HepG2 (cell line): ENCODE results near the gene ROBO3. TPM values are rescaled to one million over a fixed set of nuclear protein-coding genes. Genes with fewer than 3 reads are reported as not detected.

ENCODE experiments used
- ARID4A ChIP-seq: sonication (generic); formaldehyde crosslinking; IDR thresholded peaks from 2 replicates; pipeline ENCODE4 v1.5.0; 2020; ENCODE audit warnings: mild to moderate bottlenecking, missing genetic modification reagents, borderline replicate concordance
- CEBPB ChIP-seq: IDR thresholded peaks from 2 replicates; pipeline ENCODE4 v1.6.1; 2011; ENCODE audit warnings: low read depth, low read length, improper control_type of control experiment, borderline replicate concordance
- DZIP1 ChIP-seq: sonication (generic); formaldehyde crosslinking; IDR thresholded peaks from 2 replicates; pipeline ENCODE4 v1.5.0; 2020; ENCODE audit warnings: mild to moderate bottlenecking, missing genetic modification reagents
- KDM5B ChIP-seq: sonication (generic); formaldehyde crosslinking; IDR thresholded peaks from 2 replicates; pipeline ENCODE4 v1.4.0; 2020; ENCODE audit warnings: missing genetic modification reagents, mild to moderate bottlenecking, borderline replicate concordance
- ZBTB42 ChIP-seq: sonication (generic); formaldehyde crosslinking; IDR thresholded peaks from 2 replicates; pipeline ENCODE4 v1.5.0; 2020; ENCODE audit warnings: mild to moderate bottlenecking, missing genetic modification reagents
- ZNF589 ChIP-seq: sonication (generic); formaldehyde crosslinking; conservative IDR thresholded peaks from 2 replicates; pipeline ENCODE4 v1.8.0; 2022; ENCODE audit warnings: mild to moderate bottlenecking, moderate library complexity, missing genetic modification reagents
- ZNF713 ChIP-seq: sonication (generic); formaldehyde crosslinking; IDR thresholded peaks from 2 replicates; pipeline ENCODE4 v1.4.0; 2020; ENCODE audit warnings: mild to moderate bottlenecking, missing genetic modification reagents
- polyA plus RNA-seq, 8 experiments: library from polyadenylated mRNA; depleted of rRNA in 3 of 8; stranded (reverse) in 7 of 8; unstranded in 1 of 8; fragments of >200 nt; fragmentation: Illumina TruSeq in 4 of 8; extraction: Trizol in 4 of 8; gene quantifications; 2 replicates each; pipeline versions ENCODE4 v1.2.1 to v1.2.3, GENCODE V29; 2011 to 2016; ENCODE audit warnings: low read depth in 4 of 8, missing spikeins in 1 of 8, mixed read lengths in 1 of 8; ENCODE audit not compliant: insufficient read depth in 1 of 8
- total RNA-seq, 5 experiments: library from RNA; depleted of rRNA; stranded (reverse); fragments of >200 nt; fragmentation: Illumina TruSeq; extraction: Trizol; gene quantifications; 2 replicates each; pipeline ENCODE4 v1.2.3, GENCODE V29; 2016; ENCODE audit warnings: low read depth in 1 of 5
- TF ChIP-seq, protein P1 (sequence below): IDR thresholded peaks from 2 replicates; pipeline ENCODE4 v1.6.1; 2016; ENCODE audit warnings: mild to moderate bottlenecking
- TF ChIP-seq, protein P2 (sequence below): sonication (generic); formaldehyde crosslinking; IDR thresholded peaks from 2 replicates; pipeline ENCODE4 v1.5.0; 2020; ENCODE audit warnings: missing genetic modification reagents
- TF ChIP-seq, protein P3 (sequence below): sonication (generic); formaldehyde crosslinking; IDR thresholded peaks from 2 replicates; pipeline ENCODE4 v1.5.1; 2020; ENCODE audit warnings: missing genetic modification reagents, mild to moderate bottlenecking, borderline replicate concordance

ROBO3 gene
- total and polyA plus RNA-seq, 2 of the 13 experiments (the other 11 are each of a cell fraction or from before 2014, with no cell fraction given) = 0.07 to 2.4 TPM

DNA sequence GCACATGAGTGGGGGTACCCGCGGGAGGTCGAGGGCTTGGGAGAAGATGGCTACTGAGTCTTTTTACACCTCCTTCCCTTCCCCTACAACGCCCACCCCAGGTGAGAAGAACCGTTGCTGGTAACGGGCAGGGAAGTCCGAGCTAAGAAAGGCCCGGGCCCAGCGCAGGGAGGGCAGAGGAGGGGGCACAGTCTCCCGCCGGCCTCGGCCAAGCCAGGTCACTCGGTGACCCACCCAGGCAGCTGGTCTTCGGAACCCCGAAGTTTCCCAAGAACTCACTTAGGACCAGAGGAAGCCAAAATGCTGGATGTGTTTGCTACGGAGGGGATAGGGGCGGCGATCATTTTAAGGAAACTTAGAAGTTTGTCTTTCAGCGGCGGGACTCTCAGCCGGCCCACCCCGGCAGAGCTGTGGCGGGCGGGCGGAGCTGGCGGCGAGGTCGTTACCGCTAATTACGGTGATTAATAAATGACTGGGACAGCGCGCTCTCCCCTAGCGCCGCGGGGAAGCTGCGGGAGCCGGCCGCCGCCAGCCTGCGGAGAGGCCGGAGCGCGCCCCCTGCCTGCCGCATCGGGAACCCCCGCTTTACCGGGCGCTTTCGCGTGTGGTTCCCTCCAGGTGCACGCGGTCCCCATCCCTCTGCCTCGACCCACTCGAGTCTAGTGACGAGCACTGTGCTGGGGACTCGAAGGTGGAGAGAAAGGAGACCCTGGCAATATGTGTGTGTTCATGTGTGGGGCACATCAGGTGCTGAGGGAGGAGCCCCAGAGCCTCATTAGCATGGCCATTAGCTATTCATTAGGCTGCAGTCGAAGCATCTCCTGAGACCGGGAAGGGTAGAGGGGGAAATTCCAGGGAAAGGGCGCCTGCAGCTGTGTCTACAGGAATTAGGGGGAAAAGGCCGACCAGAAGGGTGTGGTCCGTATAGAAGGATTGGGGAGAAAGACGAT, 945 bp downstream of the ROBO3 start (continued):
- TF ChIP-seq KDM5B (CRISPR knock-in tag) (peak; percentile 39; the same call in 1 of the 2 replicates), ZNF589 (0 out of 2 replicates have a peak, but pooled peaks have one; percentile 30), ZNF713 (CRISPR knock-in tag) (no peak), CEBPB (no peak), ZBTB42 (0 out of 2 replicates have a peak, but pooled peaks have one; percentile 43), DZIP1 (CRISPR knock-in tag) (0 out of 2 replicates have a peak, but pooled peaks have one; percentile 37), ARID4A (CRISPR knock-in tag) (0 out of 2 replicates have a peak, but pooled peaks have one; percentile 32)
- TF ChIP-seq, protein P1, sequence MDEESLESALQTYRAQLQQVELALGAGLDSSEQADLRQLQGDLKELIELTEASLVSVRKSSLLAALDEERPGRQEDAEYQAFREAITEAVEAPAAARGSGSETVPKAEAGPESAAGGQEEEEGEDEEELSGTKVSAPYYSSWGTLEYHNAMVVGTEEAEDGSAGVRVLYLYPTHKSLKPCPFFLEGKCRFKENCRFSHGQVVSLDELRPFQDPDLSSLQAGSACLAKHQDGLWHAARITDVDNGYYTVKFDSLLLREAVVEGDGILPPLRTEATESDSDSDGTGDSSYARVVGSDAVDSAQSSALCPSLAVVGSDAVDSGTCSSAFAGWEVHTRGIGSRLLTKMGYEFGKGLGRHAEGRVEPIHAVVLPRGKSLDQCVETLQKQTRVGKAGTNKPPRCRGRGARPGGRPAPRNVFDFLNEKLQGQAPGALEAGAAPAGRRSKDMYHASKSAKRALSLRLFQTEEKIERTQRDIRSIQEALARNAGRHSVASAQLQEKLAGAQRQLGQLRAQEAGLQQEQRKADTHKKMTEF (CRISPR knock-in tag) = peak; percentile 24; the same call in 1 of the 2 replicates
- TF ChIP-seq, protein P2, sequence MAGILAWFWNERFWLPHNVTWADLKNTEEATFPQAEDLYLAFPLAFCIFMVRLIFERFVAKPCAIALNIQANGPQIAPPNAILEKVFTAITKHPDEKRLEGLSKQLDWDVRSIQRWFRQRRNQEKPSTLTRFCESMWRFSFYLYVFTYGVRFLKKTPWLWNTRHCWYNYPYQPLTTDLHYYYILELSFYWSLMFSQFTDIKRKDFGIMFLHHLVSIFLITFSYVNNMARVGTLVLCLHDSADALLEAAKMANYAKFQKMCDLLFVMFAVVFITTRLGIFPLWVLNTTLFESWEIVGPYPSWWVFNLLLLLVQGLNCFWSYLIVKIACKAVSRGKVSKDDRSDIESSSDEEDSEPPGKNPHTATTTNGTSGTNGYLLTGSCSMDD (CRISPR knock-in tag) = no peak
- TF ChIP-seq, protein P3, sequence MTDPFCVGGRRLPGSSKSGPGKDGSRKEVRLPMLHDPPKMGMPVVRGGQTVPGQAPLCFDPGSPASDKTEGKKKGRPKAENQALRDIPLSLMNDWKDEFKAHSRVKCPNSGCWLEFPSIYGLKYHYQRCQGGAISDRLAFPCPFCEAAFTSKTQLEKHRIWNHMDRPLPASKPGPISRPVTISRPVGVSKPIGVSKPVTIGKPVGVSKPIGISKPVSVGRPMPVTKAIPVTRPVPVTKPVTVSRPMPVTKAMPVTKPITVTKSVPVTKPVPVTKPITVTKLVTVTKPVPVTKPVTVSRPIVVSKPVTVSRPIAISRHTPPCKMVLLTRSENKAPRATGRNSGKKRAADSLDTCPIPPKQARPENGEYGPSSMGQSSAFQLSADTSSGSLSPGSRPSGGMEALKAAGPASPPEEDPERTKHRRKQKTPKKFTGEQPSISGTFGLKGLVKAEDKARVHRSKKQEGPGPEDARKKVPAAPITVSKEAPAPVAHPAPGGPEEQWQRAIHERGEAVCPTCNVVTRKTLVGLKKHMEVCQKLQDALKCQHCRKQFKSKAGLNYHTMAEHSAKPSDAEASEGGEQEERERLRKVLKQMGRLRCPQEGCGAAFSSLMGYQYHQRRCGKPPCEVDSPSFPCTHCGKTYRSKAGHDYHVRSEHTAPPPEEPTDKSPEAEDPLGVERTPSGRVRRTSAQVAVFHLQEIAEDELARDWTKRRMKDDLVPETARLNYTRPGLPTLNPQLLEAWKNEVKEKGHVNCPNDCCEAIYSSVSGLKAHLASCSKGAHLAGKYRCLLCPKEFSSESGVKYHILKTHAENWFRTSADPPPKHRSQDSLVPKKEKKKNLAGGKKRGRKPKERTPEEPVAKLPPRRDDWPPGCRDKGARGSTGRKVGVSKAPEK (CRISPR knock-in tag) = no peak
